Right lung (tissue), 5 donors: ENCODE data around the gene MOSPD3. TPM values are rescaled to one million over a fixed set of nuclear protein-coding genes. Genes with fewer than 3 reads are reported as not detected.
A peak's percentile ranks its signal among the peaks of the same experiment; 100 is the strongest.
"Not testable (repeated sequence)": the region's sequence is repeated elsewhere in the genome, so short reads cannot be mapped to it uniquely, and the experiment has no call there.

Source experiments
- DNase-seq, 2 donors: peaks; one replicate each; pipeline ENCODE4 v3.0.0-alpha.2; 2013
- polyA plus RNA-seq, 5 donors: library from polyadenylated mRNA; unstranded; fragments of 120-200 nt; gene quantifications; one replicate each; pipeline versions ENCODE4 v1.2.1 to v1.2.3, GENCODE V29; 2013; ENCODE audit warnings: inconsistent platforms in 1 of 5, low replicate concordance in 1 of 5; ENCODE audit not compliant: insufficient read length in 5 of 5, insufficient read depth in 1 of 5

MOSPD3 gene
- polyA plus RNA-seq, 5 donors, result 25.3 to 40.0 (median 30.8) TPM

GRCh38 chr7:100655908-100656674, 43.8 kb downstream of the MOSPD3 start, which contains the start of gene ACTL6B:
ACTL6B (minus strand) TSS chr7:100656448; CDS start chr7:100656354, 94 bp downstream.
- peak in 1 of 2 donors; percentile 26 for DNase-seq

GRCh38 chr7:100662194-100662776, 49.9 kb downstream of the MOSPD3 start:
- DNase-seq, result not testable (repeated sequence)

Other genes with a start within 250 kb of the MOSPD3 start
- gene PILRA, start 239.1 kb upstream of the MOSPD3 start, polyA plus RNA-seq, result 1 to 10 TPM; 3.2 to 6.3 (median 6.1) TPM
- gene ZCWPW1, start 183.8 kb upstream of the MOSPD3 start, polyA plus RNA-seq, result 10 to 100 TPM in 1 of 5 donors, 1 to 10 TPM in 4; 8.2 to 10.4 (median 8.6) TPM
- gene MEPCE, start 182.7 kb upstream of the MOSPD3 start, polyA plus RNA-seq, result 10 to 100 TPM; 39.7 to 51.2 (median 43.3) TPM
- 10 to 100 TPM; 12.3 to 28.4 (median 16.8) TPM for gene PPP1R35, start 176.0 kb upstream of the MOSPD3 start, polyA plus RNA-seq
- 1 to 10 TPM; 2.0 to 6.2 (median 4.0) TPM for gene SPACDR, start 148.3 kb upstream of the MOSPD3 start, polyA plus RNA-seq
- 10 to 100 TPM; 39.6 to 78.9 (median 55.3) TPM for gene TSC22D4, start 133.3 kb upstream of the MOSPD3 start, polyA plus RNA-seq
- 1 to 10 TPM; 2.3 to 5.3 (median 3.0) TPM for gene NYAP1, start 128.6 kb upstream of the MOSPD3 start, polyA plus RNA-seq
- gene AGFG2, start 73.3 kb upstream of the MOSPD3 start, polyA plus RNA-seq, result 10 to 100 TPM; 21.0 to 34.8 (median 29.5) TPM
- 10 to 100 TPM in 1 of 5 donors, 1 to 10 TPM in 4; 2.8 to 12.8 (median 6.8) TPM for gene SAP25, start 38.6 kb upstream of the MOSPD3 start, polyA plus RNA-seq
- 10 to 100 TPM; 32.9 to 83.5 (median 58.0) TPM for gene LRCH4, start 26.4 kb upstream of the MOSPD3 start, polyA plus RNA-seq
- 1 to 10 TPM; 4.0 to 4.8 (median 4.5) TPM for gene FBXO24, start 26.2 kb upstream of the MOSPD3 start, polyA plus RNA-seq
- 100 to 1,000 TPM; 140 to 265 (median 179) TPM for gene PCOLCE, start 10.2 kb upstream of the MOSPD3 start, polyA plus RNA-seq
- gene TFR2, start 29.0 kb downstream of the MOSPD3 start, polyA plus RNA-seq, result 1 to 10 TPM; 1.1 to 4.6 (median 1.6) TPM
- under 1 TPM in 3 of 5 donors, not detected in 2; 0.13 to 0.40 (median 0.28) TPM for gene ACTL6B, start 43.9 kb downstream of the MOSPD3 start, polyA plus RNA-seq
- gene GNB2, start 61.2 kb downstream of the MOSPD3 start, polyA plus RNA-seq, result 100 to 1,000 TPM; 131 to 271 (median 184) TPM
- 10 to 100 TPM; 30.4 to 52.9 (median 42.0) TPM for gene GIGYF1, start 81.7 kb downstream of the MOSPD3 start, polyA plus RNA-seq
- 10 to 100 TPM; 15.0 to 31.3 (median 18.0) TPM for gene POP7, start 93.6 kb downstream of the MOSPD3 start, polyA plus RNA-seq
- under 1 TPM in 4 of 5 donors, not detected in 1; 0.13 to 0.24 (median 0.16) TPM for gene EPO, start 107.9 kb downstream of the MOSPD3 start, polyA plus RNA-seq
- gene ZAN, start 121.1 kb downstream of the MOSPD3 start, polyA plus RNA-seq, result under 1 TPM in 2 of 5 donors, not detected in 3; 0.01 to 0.03 TPM
- 100 to 1,000 TPM in 2 of 5 donors, 10 to 100 TPM in 3; 79.7 to 112 (median 93.4) TPM for gene EPHB4, start 215.0 kb downstream of the MOSPD3 start, polyA plus RNA-seq
- gene SLC12A9, start 240.2 kb downstream of the MOSPD3 start, polyA plus RNA-seq, result 10 to 100 TPM; 25.7 to 48.3 (median 39.2) TPM